Measurements from ENCODE around the gene NAV3.

The NAV3 gene

GRCh38 chr12:77953528-77954205 lies 123.0 kb downstream of the NAV3 start:
- Histone ChIP-seq H3K27me3 (ENCODE audit: insufficient read depth, poor library complexity, severe bottlenecking) (no peaks in the 10 kb centered on the region), H3K4me3 (replicated peaks; ENCODE audit: insufficient read depth, low read length) (no peak overlapping the region), H3K27ac (replicated peaks) (no peak overlapping the region)
- DNase-seq (ENCODE audit: low read depth in 1 of 2, low spot score in 1 of 2), result no peak
- no peak for TF ChIP-seq GABPA (IDR thresholded peaks at IDR 0.05; ENCODE audit: low read depth)
- TF ChIP-seq SPI1 (IDR thresholded peaks at IDR 0.05; ENCODE audit: borderline replicate concordance, low read depth), result no peak
- TF ChIP-seq REST (IDR thresholded peaks at IDR 0.05; ENCODE audit: insufficient replicate concordance, low read depth), result no peak
- TF ChIP-seq, protein P1, sequence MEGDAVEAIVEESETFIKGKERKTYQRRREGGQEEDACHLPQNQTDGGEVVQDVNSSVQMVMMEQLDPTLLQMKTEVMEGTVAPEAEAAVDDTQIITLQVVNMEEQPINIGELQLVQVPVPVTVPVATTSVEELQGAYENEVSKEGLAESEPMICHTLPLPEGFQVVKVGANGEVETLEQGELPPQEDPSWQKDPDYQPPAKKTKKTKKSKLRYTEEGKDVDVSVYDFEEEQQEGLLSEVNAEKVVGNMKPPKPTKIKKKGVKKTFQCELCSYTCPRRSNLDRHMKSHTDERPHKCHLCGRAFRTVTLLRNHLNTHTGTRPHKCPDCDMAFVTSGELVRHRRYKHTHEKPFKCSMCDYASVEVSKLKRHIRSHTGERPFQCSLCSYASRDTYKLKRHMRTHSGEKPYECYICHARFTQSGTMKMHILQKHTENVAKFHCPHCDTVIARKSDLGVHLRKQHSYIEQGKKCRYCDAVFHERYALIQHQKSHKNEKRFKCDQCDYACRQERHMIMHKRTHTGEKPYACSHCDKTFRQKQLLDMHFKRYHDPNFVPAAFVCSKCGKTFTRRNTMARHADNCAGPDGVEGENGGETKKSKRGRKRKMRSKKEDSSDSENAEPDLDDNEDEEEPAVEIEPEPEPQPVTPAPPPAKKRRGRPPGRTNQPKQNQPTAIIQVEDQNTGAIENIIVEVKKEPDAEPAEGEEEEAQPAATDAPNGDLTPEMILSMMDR (IDR thresholded peaks at IDR 0.05; ENCODE audit: insufficient read depth, low read length), result no peak
- TF ChIP-seq POLR2AphosphoS5 (IDR thresholded peaks at IDR 0.05; ENCODE audit: low read depth), result no peak

GRCh38 chr12:77954206-77954555 lies 123.5 kb downstream of the NAV3 start:
- H3K4me3 ChIP-seq (replicated peaks; ENCODE audit: insufficient read depth, low read length), result no peak overlapping the region
- TF ChIP-seq, protein P1 (IDR thresholded peaks at IDR 0.05; ENCODE audit: insufficient read depth, low read length), result no peak
- TF ChIP-seq SPI1 (IDR thresholded peaks at IDR 0.05; ENCODE audit: borderline replicate concordance, low read depth) (no peak), POLR2AphosphoS5 (IDR thresholded peaks at IDR 0.05; ENCODE audit: low read depth) (no peak), REST (IDR thresholded peaks at IDR 0.05; ENCODE audit: insufficient replicate concordance, low read depth) (no peak), GABPA (IDR thresholded peaks at IDR 0.05; ENCODE audit: low read depth) (no peak)
- no peak overlapping the region for H3K27ac ChIP-seq (replicated peaks)
- H3K27me3 ChIP-seq (ENCODE audit: insufficient read depth, poor library complexity, severe bottlenecking), result no peaks in the 10 kb centered on the region
- no peak for DNase-seq (ENCODE audit: low read depth in 1 of 2, low spot score in 1 of 2)

GRCh38 chr12:77957062-77957461 lies 126.4 kb downstream of the NAV3 start:
- H3K4me3 ChIP-seq (replicated peaks; ENCODE audit: insufficient read depth, low read length), result no peak overlapping the region
- no peaks in the 10 kb centered on the region for H3K27me3 ChIP-seq (ENCODE audit: insufficient read depth, poor library complexity, severe bottlenecking)
- H3K27ac ChIP-seq (replicated peaks), result no peak overlapping the region
- TF ChIP-seq REST (IDR thresholded peaks at IDR 0.05; ENCODE audit: insufficient replicate concordance, low read depth), result no peak
- TF ChIP-seq GABPA (IDR thresholded peaks at IDR 0.05; ENCODE audit: low read depth), result no peak
- TF ChIP-seq POLR2AphosphoS5 (IDR thresholded peaks at IDR 0.05; ENCODE audit: low read depth), result no peak
- TF ChIP-seq, protein P1 (IDR thresholded peaks at IDR 0.05; ENCODE audit: insufficient read depth, low read length), result no peak
- no peak for TF ChIP-seq SPI1 (IDR thresholded peaks at IDR 0.05; ENCODE audit: borderline replicate concordance, low read depth)
- no peak for DNase-seq (ENCODE audit: low read depth in 1 of 2, low spot score in 1 of 2)

Data from HL-60 (cell line).